ENCODE measurements around the gene EMILIN1.

Gene EMILIN1

DNA sequence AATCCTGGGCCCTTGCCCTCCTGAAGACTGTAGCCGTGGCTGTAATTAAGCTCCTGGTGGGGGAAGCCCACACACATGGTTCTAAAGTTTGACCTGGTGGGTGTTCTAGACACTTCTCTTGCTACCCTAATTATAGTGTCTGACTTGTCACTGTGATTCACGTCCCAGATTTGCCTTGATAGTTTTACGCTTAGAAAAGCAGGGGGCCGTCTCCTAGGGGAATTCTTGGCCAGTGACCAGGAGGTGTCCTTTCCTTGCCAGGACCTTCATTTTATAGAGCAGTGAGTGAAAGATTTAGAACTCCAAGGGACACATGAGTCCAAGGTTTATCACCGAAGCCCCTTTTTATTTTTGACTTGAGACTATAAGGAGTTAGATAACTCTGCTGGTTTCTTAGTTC lies 36.7 kb upstream of the EMILIN1 start:
- Histone ChIP-seq H3F3A (ENCODE audit: low read depth) (no peaks in the 10 kb centered on the region), H3K79me2 (ENCODE audit: insufficient read depth, low read length) (no peaks in the 10 kb centered on the region), H3K9ac (ENCODE audit: low read depth, low read length, poor library complexity, severe bottlenecking) (no peak overlapping the region), H3K4me1 (ENCODE audit: insufficient read depth, low read length, poor library complexity, severe bottlenecking) (no peaks in the 10 kb centered on the region), H3K27me3 (ENCODE audit: insufficient read depth, low read length, poor library complexity, severe bottlenecking) (no peaks in the 10 kb centered on the region), H3K9me3 (ENCODE audit: insufficient read depth, low read depth, low read length) (no peaks in the 10 kb centered on the region), H4K20me1 (ENCODE audit: insufficient read depth, low read length, poor library complexity, severe bottlenecking) (no peaks in the 10 kb centered on the region), H3K9me2 (replicated peaks; ENCODE audit: low read depth, low read length) (no peaks in the 10 kb centered on the region), H3K4me2 (ENCODE audit: low read depth, low read length, poor library complexity, severe bottlenecking) (no peak overlapping the region), H2AFZ (ENCODE audit: low read length) (no peak overlapping the region), H3K4me3 (ENCODE audit: low read length, poor library complexity, severe bottlenecking) (no peak overlapping the region), H3K36me3 (ENCODE audit: insufficient read depth, low read length) (peaks cover 48% of the 10 kb centered on the region; the same call in 1 of the 2 replicates)
- TF ChIP-seq, protein P1, sequence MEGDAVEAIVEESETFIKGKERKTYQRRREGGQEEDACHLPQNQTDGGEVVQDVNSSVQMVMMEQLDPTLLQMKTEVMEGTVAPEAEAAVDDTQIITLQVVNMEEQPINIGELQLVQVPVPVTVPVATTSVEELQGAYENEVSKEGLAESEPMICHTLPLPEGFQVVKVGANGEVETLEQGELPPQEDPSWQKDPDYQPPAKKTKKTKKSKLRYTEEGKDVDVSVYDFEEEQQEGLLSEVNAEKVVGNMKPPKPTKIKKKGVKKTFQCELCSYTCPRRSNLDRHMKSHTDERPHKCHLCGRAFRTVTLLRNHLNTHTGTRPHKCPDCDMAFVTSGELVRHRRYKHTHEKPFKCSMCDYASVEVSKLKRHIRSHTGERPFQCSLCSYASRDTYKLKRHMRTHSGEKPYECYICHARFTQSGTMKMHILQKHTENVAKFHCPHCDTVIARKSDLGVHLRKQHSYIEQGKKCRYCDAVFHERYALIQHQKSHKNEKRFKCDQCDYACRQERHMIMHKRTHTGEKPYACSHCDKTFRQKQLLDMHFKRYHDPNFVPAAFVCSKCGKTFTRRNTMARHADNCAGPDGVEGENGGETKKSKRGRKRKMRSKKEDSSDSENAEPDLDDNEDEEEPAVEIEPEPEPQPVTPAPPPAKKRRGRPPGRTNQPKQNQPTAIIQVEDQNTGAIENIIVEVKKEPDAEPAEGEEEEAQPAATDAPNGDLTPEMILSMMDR (conservative IDR thresholded peaks at IDR 0.05; ENCODE audit: low read length) = no peak
- TF ChIP-seq EZH2phosphoT487 (IDR thresholded peaks at IDR 0.05; ENCODE audit: borderline replicate concordance) = no peak

DNA sequence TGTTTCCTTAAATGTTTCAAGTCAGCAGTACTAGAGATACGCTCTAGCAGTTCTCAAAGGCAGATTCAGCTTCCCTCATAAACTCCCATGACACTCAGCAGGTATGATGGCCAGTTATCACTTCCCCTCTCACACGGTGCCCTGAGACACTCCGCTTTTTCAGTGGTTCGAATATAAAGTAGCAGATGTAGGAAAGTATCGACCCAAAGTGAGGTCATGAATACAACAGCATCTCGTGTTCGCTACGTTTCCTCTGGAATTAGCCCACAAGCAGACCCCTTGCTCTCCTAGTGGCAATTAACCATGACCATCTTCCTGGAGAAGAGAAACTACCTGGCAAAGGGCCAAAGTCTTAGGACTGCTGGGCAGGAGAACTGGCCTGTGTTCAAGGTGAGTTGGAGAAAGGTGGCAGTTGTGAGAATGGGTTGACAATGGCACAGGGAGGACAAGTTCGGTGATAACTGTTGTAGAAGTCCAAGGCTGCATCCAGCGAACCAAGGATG lies 36.2 kb upstream of the EMILIN1 start:
- Histone ChIP-seq H3K4me2 (ENCODE audit: low read depth, low read length, poor library complexity, severe bottlenecking) (no peak overlapping the region), H3K9ac (ENCODE audit: low read depth, low read length, poor library complexity, severe bottlenecking) (no peak overlapping the region), H3K9me3 (ENCODE audit: insufficient read depth, low read depth, low read length) (no peaks in the 10 kb centered on the region), H3K36me3 (ENCODE audit: insufficient read depth, low read length) (peaks cover 43% of the 10 kb centered on the region; the same call in 1 of the 2 replicates), H3K4me1 (ENCODE audit: insufficient read depth, low read length, poor library complexity, severe bottlenecking) (no peaks in the 10 kb centered on the region), H3K9me2 (replicated peaks; ENCODE audit: low read depth, low read length) (no peaks in the 10 kb centered on the region), H2AFZ (ENCODE audit: low read length) (no peak overlapping the region), H3K27me3 (ENCODE audit: insufficient read depth, low read length, poor library complexity, severe bottlenecking) (no peaks in the 10 kb centered on the region), H3F3A (ENCODE audit: low read depth) (no peaks in the 10 kb centered on the region), H3K4me3 (ENCODE audit: low read length, poor library complexity, severe bottlenecking) (no peak overlapping the region), H4K20me1 (ENCODE audit: insufficient read depth, low read length, poor library complexity, severe bottlenecking) (no peaks in the 10 kb centered on the region), H3K79me2 (ENCODE audit: insufficient read depth, low read length) (no peaks in the 10 kb centered on the region)
- TF ChIP-seq EZH2phosphoT487 (IDR thresholded peaks at IDR 0.05; ENCODE audit: borderline replicate concordance) = no peak
- TF ChIP-seq, protein P1 (conservative IDR thresholded peaks at IDR 0.05; ENCODE audit: low read length) = no peak

DNA sequence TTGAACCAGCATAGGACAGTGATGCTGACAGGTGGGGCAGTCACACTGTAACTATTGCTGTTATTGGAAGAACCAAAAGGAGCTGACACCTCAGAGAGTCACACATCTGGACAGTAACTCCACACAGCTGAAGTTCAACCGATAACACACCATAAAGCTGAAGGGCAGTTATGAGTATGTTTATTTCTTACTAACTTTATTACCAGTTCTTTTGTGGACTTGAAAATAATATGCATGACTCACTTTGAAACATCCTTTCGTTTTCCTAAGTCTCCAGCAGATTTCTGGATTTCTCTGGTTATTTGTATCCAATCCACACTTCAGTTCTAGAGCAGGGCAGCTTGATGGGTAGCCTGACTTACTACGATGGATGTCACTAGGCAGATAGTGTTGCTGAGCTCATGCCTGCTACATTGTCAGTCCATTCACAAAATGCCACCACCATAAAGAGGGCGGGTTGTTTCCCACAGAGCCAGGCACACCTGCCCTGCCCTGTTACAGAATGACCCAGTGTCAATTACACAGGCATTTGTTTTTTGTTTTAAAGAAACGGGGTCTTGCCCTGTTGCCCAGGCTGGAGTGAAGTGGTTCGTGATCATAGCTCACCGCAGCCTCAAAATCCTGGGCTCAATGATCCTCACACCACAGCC lies 35.3 kb upstream of the EMILIN1 start:
- Histone ChIP-seq H3K27me3 (ENCODE audit: insufficient read depth, low read length, poor library complexity, severe bottlenecking) (no peaks in the 10 kb centered on the region), H3K9me3 (ENCODE audit: insufficient read depth, low read depth, low read length) (no peaks in the 10 kb centered on the region), H2AFZ (ENCODE audit: low read length) (no peak overlapping the region), H3K9me2 (replicated peaks; ENCODE audit: low read depth, low read length) (no peaks in the 10 kb centered on the region), H3F3A (ENCODE audit: low read depth) (no peaks in the 10 kb centered on the region), H4K20me1 (ENCODE audit: insufficient read depth, low read length, poor library complexity, severe bottlenecking) (no peaks in the 10 kb centered on the region), H3K79me2 (ENCODE audit: insufficient read depth, low read length) (no peaks in the 10 kb centered on the region), H3K4me2 (ENCODE audit: low read depth, low read length, poor library complexity, severe bottlenecking) (no peak overlapping the region), H3K4me1 (ENCODE audit: insufficient read depth, low read length, poor library complexity, severe bottlenecking) (no peaks in the 10 kb centered on the region), H3K9ac (ENCODE audit: low read depth, low read length, poor library complexity, severe bottlenecking) (no peak overlapping the region), H3K36me3 (ENCODE audit: insufficient read depth, low read length) (peaks cover 34% of the 10 kb centered on the region; the same call in 1 of the 2 replicates), H3K4me3 (ENCODE audit: low read length, poor library complexity, severe bottlenecking) (no peak overlapping the region)
- TF ChIP-seq, protein P1 (conservative IDR thresholded peaks at IDR 0.05; ENCODE audit: low read length) = no peak
- no peak for TF ChIP-seq EZH2phosphoT487 (IDR thresholded peaks at IDR 0.05; ENCODE audit: borderline replicate concordance)
